ENCODE measurements around the gene APOB. TPM values are rescaled to one million over a fixed set of nuclear protein-coding genes. Genes with fewer than 3 reads are reported as not detected.
"Not testable (repeated sequence)": the region's sequence is repeated elsewhere in the genome, so short reads cannot be mapped to it uniquely, and the experiment has no call there.

The APOB gene
- total RNA-seq, 1 donor from 2014 or later = under 0.01 TPM

DNA sequence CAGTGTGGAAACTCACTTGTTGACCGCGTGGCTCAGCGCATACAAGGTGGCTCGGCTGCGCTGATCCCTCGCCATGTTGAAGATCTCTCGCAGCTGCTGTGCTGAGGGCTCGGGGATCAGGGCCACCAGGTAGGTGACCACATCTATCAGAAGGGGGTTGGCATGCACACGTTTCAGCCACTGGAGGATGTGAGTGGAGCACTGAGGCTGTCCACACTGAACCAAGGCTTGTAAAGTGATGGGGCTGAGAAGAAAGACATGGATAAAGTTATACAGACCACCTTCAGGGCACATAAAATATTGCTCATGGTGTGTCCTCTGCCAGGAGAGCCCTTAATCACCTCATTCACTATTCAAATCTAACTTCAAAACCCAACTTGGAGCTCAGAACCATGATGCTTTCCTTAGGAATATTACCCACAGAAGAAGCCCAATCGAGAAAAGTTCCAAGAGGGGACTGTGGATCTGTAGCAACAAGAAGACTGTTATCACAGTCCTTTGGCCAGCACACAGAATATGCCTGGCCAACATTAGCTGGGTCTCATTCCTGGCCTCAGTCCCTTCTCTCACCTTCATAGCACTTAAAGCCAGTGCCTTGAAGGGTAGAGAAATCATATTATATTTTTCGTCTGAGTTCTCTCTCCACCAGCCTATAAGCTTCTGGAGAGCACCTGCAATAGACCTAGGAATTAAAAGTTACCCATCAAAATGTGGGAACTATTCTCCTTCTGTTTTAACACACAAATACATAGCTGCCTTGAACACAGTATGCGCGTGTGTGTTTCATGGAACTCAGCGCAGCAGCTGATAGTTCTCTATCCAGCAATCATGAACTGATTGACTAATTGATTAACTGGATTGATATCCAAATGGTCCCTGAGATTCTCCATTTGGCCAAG lies 11.3 kb downstream of the APOB start:
- no peak for DNase-seq

DNA sequence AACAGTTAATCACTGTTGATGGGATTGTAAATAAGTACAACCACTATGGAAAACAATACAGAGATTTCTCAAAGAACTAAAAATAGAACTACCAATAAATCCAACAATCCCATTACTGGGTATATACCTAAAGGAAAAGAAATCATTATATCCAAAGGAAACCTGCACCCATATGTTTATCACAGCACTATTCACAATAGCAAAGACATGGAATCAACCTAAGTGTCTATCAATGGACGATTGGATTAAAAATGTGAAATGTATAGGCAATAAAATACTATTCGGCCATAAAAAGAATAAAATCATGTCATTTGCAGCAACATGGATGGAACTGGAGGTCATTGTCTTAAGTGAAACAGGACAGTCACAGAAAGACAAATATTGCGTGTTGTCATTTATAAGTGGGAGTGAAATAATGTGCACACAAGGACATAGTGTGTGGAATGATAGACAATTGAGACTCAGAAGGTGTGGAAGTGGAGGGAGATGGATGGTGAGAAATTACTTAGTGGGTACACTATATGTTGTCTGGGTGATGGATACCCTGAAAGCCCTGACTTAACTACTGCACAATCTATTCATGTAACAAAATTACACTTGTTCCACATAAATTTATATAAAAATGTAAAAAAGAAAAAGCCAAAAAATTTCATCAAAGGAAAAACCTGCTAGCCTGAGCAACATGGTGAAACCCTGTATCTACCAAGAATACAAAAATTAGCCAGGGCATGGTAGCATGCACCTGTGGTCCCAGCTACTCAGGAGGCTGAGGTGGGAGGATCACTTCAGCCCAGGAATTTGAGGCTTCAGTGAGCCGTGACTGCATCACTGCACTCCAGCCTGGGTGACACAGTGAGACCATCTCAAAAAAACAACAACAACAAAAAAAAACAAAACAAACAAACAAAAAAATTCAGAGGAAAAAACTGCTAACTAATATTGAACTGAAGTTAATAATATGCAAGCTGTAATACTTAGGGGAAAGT lies 12.6 kb downstream of the APOB start:
- no peak for DNase-seq

DNA sequence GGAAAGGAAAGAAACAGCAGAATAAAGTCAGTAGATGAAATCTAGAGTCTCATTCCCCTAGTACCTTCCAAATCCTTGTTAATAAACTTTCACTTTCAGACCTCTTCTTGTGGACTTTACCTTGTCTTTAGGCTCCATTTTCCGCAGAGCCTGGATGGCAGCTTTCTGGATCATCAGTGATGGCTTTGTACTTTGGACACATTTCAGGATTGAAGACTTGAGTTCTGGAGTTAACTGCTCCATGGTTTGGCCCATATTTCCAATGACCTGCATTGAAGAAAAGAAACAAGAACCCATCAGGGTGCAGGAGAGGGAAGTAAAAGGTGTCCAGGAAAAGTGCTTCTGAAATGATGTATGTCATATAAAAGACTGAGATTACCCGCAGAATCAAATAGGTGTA lies 14.4 kb downstream of the APOB start:
- no peak for DNase-seq

DNA sequence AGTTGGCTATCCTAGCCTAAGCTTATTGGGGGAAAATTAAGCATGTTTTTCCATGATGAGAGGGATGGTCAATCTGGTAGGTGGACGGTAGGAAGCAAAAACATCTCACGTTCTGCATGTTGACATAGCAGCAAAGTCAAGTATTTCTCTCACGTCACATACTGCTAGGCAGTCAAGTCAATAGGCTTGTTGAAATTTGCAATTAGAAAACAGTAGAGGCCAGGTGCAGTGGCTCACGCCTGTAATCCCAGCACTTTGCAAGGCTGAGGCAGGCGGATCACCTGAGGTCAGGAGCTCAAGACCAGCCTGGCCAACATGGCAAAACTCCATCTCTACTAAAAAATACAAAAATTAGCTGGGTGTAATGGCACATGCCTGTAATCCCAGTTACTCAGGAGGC lies 14.9 kb downstream of the APOB start:
- not testable (repeated sequence) for DNase-seq

DNA sequence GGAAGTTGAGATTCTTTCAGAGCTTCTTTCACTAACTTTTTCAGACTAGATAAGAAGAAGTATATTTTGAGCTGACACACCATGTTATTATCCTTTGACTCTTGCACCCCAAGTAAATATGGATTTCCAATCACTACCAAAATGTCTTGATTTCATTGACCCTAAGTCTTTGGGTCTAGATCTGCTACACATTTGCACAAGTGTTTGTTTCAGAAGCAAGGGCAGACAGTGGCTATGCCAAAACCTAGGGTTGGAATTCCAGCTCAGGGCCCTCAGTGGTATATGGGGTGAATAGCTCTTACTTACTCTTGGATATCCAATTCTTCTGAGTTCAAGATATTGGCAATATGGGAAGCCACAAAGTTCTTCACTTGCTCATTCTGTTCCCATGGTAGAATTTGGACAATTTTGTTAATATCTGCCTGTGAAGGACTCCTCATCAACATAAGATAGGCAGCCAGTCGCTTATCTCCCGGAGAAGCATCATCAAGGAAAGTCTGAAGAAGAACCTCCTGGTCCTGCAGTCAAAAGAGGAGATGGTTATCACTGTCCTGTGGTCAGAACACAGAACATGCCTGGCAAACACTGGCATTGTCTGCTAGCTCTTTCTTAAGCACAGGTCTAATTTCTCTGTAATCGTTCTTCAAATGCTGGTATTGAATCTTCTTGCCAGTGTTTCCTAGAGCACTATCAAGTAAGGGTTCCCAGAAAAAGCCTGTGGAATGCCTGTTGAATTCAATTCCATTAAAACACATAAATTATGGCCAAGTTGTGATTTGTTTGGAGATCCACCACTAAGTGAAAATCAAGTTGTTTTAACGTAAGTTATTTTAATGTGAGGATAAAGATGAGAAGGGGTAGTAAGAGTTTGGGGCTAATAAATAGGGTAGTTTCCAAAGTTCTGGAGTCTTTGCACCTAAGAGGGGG lies 15.6 kb downstream of the APOB start:
- no peak for DNase-seq

DNA sequence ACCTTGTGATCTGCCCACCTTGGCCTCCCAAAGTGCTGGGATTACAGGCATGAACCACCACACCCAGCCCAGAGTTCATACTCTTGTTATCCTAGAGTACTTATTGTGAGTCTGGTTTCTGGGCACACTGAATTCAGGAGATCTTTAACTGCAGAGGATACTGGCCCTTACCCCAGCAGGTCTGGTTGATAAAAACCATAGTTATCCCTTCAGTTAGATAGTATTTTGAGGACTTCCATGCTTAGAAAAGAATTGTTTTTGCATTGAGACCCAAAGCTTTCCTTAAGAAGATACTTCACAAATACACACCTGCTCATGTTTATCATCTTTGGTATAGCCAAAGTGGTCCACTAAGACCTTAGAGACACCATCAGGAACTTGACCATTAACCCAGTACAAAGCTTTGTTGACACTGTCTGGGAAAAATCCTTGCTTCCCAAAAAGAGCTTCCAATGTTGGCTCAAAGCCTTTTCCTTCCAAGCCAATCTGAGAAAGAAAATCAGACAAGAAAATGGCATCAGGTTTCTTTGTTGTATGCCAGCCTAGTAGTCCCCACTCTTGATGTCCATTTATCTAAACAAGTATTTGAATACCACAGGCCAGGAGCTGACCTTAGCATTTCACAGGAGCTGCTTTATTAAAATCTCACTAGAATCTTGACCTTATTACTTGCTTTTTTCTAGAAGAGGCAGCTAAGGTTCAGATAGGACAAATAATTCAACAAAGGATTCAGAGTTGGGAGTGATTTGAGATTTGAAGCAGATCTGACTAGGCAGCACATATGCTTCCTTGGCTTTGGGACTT lies 17.2 kb downstream of the APOB start:
- no peak for DNase-seq

DNA sequence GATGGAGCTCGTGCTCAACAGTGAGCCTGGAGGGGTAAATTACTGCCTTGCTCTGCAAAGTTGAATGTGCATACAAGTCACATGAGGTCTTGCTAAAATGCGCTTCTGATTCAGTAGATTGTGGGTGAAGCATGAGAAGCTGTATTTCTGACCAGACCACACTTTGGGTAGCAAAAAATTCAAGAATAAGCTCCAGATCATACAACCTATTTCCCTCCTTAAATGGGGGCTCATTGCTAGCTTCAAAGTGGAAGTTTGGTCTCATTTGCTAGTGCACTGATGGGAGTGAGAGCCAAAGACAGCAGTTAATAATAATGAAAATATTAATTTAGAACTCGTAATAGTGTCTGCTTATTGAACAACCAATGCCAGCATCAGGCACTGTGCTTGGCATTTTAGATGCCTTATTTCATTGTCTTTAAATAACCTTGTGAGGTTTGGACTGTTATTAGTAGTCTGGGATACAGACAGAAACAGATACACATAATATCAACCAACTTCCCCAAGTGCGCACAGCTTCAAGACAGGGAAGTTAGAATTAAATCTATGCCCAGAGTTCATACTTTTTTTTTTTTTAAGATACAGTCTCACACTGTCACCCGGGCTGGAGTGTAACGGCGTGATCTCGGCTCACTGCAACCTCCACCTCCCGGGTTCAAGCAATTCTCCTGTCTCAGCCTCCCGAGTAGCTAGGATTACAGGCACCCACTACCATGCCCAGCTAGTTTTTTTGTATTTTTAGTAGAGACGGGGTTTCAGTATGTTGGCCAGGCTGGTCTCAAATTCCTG lies 18.0 kb downstream of the APOB start:
- no peak for DNase-seq

DNA sequence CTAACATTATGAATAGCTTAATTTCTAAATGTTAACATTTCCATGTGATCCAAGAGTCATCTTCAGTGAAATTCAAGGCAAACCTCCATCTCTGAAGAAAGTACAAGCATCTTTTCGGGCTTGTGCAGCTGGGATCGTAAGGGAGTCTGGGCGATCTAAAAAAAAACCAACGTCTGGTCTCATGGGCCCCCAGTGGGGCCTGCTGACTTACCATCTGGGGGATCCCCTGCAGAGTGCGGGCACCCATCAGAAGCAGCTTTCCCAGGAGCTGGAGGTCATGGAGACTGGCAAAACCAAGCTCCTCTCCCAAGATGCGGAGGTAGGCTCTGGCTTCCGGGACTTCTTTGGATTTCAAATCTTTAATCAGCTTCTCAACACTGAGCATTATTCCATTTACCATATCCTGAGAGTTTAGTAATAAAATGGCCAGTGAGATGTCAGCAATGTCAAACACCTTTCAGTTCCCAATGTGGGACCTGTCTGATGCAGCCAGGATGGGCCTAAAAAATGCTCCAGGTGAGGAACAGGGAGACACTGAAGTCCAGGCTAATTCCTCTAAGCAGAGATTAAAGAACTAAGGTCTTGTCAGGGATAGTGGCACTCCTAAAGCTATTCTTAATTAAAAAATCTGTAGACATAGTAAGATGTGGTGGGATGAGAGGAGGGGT lies 19.0 kb downstream of the APOB start:
- DNase-seq = no peak

DNA sequence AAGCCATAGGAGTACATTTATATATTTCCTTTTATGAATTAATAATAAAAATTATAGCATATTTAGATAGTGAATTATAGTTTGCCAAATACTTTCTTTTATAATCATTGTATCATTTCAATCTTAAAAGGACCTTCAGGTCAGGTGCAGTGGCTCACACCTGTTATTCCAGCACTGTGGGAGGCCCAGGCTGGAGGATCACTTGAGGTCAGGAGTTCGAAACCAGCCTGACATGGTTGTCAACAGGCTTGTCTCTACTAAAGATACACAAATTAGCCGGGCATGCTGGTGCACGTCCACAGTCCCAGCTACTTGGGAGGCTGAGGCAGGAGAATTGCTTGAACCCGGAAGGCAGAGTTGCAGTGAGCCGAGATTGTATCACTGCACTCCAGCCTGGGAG lies 19.7 kb downstream of the APOB start:
- DNase-seq = no peak

DNA sequence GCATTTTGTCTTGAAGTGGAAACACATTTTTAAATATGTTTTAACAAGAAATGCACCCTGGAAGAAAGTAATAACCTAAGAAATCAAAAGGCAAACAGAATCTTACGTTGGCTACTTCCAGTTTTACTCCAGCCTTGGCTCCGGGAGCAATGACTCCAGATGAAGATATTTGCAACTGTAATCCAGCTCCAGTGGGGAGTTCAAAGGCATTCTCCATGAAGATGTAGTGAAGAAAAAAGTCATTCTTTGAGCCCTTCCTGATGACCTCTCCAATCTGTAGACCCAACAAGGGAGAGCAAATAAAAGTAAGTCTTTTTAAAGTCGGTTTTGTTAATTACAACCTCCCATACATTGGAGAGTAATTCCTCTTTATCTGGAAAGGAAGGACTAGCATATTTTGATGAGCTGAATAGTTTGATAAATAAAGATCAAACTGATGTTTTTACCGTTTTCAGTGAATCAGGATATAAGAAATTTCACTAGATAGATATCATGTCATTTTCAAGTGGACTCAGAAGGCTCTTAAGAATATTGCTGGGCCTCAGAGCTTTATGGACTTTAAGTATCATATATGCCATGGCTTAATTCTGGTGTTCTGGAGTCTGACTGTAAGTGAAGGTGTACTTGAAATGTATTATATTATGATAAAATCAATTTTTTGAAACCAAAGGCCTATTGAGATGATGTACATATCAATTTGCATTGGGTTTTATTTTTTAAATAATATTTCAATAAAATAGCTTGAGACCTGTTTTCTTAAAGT lies 20.3 kb downstream of the APOB start:
- no peak for DNase-seq

DNA sequence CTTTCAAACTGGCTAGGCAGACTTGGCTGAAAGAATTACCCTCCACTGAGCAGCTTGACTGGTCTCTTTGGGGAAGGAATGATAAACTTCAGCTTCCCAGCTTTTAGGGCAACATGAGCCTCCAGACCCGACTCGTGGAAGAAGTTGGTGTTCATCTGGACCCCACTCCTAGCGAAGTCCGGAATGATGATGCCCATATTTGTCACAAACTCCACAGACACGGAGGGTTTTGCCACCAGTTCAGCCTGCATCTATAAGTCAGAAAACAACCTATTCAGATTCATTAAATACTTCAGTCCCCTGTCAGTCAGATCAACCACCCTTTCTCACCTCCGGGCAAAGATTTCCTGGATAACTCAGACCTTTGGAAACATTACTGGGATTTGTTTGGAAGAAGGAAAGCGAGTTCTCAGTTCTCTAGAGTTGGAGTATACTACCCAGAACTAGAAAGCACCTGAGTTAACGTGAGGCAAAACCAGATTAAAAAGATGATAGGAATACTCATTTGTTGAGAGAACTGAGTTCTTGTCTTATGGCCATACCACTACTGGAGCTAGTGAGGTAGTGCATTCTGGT lies 21.0 kb downstream of the APOB start:
- DNase-seq = no peak

DNA sequence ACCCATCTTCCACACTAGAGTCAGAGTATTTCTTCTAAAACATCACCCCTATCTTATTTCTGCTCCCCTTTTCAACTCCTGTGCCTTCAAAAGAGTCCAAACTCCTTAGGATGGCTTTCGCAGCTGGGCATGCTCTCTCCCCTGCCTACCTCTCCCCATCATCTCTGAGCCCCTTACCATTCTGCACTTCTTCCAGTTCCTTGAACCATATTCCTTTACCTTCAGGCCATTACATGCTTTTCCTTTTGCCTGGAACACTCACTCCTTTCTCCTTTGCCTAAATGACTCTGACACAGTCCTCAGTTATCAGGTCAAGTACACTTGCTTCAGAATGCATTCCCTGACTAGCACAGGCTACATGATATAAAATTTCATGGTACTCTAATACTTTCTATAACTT lies 22.4 kb downstream of the APOB start:
- no peak for DNase-seq

DNA sequence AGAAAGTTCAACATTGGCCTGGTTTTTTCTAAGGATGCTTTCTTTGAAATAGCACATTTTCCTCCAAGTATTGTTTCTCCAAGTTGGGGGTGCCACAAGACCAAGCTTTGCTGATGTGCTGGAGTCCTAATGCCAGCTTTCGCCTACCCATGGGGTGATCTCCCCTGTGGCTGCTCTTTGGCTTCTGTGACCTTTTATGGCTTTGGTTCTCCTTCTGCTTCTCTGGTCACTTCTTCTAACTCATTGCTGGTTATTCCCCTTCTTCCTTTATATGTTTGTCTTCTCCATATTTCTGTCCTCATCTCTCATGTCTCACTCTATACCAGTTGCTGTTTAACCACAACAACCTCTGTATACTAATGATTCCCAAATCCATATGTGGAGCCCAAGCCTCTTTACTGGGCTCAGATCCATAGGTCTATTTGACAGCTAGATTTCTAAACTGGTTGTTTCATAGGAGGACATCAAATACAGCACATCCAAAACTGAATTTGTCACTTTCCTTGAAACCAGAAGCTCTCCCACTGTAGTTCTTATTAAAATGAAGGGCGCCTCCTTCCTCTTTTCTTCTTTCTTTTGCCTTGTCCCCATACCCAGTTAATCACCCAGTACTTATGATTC lies 23.1 kb downstream of the APOB start:
- no peak for DNase-seq

DNA sequence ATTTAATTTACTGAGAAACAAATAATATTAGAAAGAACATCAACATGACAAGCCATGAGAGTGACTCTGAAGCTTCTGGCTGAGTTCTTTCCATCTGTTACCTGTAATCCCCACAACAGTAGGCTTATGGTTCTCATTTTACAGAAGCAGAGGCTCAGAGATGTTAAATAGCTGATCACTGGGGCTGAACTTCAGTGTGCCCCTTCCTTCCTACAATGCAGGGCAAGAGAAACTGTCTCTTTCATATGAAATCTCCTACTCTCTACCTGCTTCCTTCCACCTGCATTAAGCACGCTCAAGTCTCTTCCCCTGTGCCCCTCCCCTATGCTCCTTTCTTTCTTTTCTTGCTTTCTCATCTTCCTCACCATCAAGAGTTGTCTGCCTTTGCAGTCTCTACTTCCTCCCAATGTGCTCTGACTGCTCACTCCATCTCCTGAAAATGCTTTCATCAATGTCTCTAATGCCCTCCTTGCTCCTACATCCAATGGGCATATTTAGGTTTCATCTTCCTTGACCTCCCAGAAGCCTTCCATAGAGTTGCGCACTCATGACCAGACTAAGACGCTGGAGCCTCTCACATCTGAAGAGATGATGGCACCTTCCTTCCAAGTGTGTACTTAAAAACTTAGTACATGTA lies 23.7 kb downstream of the APOB start:
- no peak for DNase-seq

DNA sequence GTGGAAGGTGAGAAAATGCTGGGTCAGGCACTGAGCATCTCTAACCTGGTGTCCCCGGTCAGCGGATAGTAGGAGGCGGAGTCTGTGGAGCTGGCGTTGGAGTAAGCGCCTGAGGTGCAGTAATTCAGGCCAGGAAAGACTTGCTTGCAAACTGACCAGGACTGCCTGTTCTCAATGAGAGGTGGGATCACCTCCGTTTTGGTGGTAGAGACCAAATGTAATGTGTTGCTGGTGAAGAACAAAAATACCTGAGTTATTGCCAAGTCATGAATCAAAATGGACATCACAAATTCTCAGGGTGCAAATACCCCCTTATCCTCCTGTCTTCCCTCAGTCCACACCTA lies 24.2 kb downstream of the APOB start:
- no peak for DNase-seq

DNA sequence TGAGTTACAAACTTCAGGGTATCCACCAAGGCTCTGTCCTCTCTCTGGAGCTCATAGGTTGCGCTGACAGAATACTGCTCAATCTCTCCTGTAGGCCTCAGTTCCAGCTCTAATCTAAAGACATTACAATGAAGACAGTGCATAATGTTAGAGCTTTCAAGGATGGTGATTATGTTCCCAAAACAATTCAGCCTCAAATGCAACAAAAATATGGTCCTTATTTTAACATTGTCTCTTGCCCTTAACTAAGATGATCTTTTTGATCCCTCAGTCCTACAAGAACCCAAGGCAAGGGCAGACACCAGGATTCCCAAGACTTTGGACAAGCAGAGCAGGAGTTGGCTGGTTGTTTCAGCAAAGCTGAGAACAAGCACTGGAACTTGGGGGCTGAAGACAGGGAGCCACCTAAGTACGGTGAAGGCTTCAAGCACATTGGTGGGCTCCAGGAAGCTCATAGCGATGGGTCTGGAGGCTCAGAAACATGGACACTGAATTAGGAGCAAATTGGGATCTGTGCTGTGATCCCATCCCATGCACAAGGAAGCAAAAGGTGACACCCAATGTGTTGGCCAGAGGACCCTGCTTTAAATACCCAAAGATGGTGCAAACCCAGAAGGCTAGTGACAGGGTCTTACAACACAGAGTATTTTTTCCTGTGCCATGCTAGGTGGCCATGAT lies 24.7 kb downstream of the APOB start:
- DNase-seq = no peak

DNA sequence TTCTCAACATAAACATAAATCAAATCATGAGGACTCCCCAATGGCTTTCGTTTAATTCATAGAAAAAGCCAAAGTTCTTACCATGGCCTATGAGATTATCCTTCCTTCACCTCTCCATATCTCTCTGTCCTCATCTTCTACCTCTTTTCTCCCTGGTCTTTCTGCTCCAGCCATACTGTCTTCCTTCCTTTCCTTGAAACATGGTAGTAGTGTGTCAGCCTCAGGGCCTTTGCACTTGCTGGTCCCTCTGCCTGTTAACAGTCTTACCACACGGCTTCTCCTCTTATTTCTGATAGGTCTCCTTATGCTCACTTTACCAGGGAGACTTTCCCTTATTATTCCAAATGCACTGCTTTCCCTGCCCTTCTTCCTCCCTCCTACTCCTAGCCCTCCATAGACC lies 25.6 kb downstream of the APOB start:
- no peak for DNase-seq

Data from dermis blood vessel endothelial cell (primary cell).